ENCODE results near the gene MTRR.

MTRR gene

DNA sequence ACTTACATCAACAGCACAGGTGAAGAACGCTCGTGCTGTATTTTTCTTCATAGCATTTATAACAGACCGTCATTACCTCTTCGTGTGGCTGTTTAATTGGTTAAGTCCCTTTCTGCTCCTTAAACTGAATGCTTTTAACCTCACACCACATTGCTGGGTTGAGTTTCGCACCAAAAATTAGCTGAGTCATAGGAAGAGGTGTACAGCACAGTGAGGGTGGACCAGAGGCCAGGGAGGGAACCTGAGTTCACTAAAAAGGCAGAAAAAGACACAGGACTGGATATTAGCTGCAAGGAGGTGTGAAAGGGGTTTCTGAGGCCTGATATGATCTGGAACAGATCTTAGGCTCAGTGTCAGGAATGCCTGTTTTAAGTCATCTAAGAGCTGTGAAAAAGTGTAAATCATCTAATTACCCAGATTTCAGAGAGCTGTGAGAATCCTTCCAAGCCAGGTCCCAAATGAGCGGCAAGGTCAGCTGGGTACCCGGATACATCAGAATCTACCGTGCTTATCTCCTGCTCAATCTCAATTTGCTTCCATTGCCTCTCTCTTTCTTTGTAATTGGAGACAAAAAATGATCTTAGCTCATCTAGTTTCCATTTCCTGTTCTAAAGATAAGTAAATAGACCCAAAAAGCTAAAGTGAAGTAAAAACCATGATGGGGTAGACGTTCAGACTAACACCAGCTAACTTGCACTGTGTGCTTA is 10.9 kb upstream of the MTRR start:
- peak in 1 of 5 experiments; percentile 91 for DNase-seq

DNA sequence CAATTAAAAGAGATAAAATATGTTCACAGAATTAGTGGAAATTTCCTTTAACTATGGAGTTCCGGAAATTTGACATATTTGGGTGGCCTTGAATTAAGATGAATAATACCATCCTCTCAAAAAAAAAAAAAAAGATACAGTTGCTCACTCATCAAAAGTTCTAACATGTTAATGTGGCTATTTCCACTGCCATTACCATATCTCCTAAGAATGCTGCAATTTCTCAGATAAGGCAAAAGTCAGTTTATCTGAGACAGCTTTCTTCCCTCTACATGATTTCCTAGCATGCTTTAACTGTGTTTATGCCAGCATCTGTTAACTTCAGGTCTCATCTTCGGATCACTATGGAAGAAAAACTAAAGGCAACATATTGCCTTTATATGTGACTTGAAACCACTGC is 2.8 kb upstream of the MTRR start:
- DNase-seq: no peak

DNA sequence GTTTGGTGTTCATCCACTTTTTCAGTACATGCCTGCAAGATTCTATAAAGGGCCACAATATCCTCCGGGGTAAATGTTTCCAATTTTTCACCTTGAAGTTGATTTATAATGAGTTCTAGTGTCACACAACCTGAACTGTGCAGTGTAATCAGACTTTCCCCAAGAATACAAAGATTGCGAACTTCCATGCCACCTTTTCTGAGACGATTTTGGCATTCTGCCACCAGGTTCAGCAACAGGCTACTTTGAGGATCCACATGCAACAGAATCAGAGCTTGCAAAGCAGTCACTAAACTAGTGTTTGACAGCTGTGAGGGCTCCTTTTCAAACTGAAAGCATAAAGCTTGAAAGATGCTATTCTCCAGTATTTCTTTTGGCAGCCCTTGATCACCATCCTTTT is 1.7 kb upstream of the MTRR start:
- DNase-seq: no peak

DNA sequence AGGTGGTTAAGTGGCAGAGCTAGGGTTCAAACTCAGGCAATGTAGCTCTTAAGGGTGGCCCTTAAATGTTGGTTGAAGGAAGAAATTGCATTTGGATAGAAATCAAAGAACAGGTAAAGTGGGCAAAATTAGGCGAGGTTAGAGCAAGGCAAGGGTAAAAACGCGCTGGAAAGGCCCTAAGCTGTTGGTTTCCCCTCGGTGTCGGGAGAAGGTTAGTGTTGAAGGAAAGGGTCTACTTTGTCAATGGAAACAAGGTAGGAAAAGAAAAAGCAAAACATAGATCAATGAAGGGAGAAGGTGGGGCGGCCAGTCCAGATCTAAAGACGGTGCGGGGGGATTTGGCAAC is 548 bp upstream of the MTRR start:
- no peak for DNase-seq

DNA sequence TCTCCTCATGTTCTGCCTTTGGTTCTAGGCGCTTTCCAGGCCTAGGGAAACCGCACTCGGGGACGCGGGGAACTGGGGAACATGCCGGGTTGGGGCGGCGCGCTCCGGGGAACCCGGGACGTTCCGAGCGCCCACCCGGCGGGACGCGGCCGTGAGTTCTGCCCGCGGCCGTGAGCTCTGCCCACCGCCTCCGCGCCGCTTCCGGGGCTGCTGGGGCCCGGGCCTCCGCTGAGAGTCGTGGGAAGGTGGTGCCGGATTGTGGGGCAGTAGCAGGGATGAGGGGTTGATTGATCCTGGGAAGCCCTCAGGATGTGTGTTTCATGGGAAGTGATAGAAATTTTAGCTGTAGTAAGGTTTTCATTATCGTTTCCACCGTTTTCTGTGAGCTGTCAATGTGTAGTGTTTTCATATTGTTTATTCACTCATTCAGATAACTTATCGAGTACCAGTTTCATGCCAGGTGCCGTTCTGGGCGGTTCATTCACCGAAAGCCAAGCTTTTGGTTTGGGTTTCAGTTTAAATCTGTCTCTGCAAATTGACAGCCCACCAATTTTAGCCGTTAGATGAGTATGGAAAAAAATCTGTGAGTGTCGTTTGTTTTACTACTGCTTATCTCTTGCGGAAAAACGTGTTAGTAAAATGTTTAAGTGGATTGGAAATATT is 657 bp downstream of the MTRR start:
- peak; percentile 10 to 50 (median 29) for DNase-seq

DNA sequence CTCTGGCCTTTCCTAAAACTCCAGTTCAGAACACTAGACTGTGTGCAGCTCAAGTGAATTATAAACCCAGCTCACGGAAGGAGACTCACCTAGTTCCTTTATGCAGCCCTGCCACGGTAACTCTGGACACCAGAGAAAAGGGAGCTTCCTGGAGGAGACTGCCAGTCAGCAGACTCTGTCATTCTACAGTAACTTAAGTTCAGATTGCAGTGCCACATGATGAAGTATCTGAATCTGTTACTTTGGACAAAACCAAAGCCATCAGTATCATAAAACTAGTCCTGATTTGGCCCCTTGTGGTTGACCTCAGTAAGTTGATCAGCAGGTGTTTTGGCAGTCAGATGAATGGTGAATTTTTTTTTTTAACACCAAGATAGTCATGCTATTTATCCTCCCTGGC is 2.7 kb downstream of the MTRR start:
- DNase-seq: peak in 1 of 5 experiments; percentile 68

DNA sequence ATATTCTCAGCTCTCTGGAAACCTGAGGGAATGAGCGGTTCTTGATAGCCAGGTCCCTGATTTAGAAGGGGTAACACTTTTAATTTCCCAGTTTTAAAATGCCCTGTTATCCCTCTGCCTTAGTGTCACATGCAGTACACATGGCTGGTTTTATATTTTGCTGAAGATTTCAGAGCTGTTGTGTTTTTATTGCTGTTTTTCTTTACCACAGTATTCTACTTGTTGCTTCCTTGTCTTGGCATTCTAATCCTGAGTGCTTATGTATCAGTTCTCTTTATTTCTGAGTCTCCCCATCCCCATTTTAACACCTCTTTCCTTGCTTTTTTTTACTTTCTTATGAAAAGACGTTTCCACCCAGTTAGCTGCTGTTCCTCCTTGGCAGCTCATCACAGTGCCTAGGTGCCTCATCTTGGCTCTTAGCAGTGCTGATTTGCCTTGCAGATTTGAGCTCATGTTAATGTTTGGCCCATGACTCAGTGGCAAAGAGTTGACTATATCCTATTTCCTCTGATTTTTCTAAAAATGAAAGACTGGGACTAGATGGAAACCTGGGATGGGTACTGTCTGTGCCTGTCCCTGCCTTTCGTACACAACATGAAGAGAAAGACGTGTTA is 3.7 kb downstream of the MTRR start:
- DNase-seq: peak in 1 of 5 experiments; percentile 29

DNA sequence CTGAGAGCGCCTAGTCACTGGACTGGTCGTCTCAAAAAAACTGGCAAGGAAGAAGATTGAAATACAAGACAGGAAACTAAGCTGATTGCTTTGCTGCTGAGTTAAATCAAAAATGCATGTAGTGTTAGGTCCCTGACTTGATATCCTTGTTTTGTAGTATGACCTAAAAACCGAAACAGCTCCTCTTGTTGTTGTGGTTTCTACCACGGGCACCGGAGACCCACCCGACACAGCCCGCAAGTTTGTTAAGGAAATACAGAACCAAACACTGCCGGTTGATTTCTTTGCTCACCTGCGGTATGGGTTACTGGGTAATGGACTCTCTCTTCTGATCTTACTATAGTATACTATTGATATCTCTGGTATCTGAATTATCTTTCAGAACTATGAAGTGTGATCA is 4.3 kb downstream of the MTRR start:
- DNase-seq: peak in 4 of 5 experiments; percentile 23 to 87 (median 32)

DNA sequence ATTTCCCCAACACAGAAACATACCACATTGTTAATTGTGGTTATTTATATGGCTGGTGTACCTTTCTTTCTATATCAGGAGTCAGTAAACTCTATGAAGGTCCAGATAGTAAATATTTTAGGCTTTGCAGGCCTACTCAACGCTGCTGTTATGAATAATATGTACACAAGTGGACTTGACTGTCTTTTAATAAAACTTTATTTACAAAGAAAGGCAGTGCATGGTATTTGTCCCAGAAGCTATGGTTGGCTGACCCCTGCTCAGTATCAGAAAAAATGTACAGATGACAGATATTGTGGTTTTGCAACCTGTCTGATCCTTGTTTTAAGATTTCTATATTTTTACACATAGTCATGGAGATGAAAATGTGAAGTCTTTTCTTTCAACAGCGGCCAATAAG is 5.7 kb downstream of the MTRR start:
- no peak for DNase-seq

DNA sequence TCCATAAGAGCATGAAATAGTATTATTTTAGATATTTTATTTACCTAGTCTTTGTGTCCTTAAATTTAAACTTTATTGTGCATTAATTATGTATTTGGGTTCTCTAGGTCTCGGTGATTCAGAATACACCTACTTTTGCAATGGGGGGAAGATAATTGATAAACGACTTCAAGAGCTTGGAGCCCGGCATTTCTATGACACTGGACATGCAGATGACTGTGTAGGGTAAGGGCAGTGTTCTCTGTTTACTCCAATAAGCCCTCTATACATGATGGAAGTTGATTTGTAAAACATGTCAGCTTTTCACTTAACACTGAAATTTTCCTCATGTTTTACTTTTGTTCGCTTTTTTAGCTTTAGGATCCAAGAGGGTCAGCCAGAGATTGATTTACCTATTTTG is 6.2 kb downstream of the MTRR start:
- no peak for DNase-seq

DNA sequence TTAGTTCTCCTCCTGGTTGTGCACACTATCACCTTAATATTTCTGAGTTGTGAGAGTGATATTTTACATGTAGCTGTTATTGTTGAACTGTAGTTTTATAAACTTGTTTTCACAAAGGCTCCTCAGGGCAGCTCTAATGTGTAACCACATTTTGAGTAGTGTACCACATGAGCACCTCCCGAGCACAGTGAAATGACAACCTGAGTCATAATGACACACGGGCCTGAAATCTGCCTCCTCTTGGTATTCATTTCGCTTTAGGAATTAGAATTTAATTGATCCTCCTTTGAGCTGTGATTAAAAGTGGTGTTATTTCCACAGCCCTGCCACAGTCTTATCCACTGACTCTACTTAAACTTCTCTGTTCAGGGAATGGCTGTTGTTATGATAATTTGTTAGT is 7.9 kb downstream of the MTRR start:
- DNase-seq: peak in 1 of 5 experiments; percentile 70

DNA sequence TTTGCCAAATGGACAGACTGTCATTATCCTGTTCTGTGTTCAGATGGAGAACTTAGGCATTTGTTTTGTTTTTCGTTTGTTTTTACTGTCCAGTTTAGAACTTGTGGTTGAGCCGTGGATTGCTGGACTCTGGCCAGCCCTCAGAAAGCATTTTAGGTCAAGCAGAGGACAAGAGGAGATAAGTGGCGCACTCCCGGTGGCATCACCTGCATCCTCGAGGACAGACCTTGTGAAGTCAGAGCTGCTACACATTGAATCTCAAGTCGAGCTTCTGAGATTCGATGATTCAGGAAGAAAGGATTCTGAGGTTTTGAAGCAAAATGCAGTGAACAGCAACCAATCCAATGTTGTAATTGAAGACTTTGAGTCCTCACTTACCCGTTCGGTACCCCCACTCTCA is 8.9 kb downstream of the MTRR start:
- DNase-seq: no peak

DNA sequence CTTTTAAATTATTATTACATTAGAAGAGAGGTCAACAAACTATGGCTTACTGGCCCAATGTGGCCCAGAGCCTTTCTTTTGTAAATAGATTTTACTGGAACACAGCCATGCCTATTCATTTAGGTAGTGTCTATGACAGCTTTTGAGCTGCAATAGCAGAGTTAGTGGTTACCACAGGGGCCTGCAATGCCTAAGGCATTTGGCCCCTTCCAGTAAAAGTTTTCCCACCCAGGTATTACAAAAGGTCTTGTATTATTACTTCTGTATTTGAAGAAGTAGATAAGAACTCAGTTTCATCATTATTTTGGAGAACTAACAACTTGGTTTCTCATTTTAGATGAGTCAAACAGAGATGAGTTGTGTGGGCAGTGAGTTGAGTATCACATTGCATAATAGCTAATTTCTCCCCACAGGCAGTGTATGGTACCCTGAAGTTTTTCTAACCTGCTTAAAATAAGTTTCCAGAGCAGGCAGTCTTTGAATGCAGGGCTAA is 9.5 kb downstream of the MTRR start:
- peak in 1 of 5 experiments; percentile 67 for DNase-seq

DNA sequence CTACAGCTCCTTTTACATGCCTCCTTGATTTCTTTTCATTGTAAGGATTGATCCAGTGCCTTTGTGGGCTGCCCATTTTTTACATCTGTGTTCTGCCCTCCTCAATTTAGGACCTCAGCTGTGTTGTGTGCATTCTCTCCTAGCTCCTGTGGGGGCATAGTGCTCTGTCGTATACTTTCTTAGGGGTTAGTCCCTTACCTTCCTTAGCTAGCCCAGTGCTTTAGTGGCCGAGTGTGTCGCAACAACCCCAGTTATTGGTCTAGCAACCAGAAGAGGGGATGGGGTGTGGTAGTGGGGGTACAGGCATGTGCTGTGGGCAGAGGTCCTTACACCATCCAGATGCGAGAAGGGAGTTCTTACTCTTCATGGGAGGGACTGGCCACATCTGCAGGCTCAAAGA is 12.1 kb downstream of the MTRR start:
- no peak for DNase-seq

DNA sequence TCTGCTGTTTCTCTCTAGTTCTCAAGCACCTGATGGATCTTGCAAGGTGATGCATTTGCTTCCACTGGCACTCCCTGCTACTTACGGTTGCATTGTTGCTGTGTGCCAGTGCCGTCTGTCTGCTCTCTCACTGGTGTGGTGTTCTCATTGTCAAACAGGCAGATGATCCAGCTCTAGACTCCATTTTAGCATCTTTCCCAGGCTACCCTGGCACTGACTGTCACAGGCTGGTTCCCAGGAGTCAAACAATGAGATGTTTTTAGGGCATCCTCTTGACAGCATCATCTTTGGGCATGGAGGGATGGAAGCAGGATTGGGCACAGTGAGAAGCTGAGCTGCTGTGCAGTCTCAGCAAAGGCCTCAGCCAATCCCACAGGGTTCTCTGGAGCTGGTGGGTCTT is 12.9 kb downstream of the MTRR start:
- DNase-seq: no peak

DNA sequence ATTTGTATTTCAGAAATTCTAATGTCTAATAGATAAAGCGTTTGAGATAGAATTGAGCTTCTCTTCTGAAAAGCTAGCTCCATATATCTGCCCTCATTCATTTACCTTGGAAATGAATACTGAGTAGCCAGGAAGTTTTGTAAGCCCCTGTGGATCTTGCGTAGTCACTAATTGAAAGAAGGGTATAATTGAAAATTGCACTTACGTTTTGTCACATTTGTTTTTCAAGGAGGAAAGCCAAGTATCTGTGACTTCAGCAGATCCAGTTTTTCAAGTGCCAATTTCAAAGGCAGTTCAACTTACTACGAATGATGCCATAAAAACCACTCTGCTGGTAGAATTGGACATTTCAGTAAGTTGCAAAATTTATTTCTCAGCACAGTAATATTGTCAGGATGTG is 14.0 kb downstream of the MTRR start:
- DNase-seq: no peak

DNA sequence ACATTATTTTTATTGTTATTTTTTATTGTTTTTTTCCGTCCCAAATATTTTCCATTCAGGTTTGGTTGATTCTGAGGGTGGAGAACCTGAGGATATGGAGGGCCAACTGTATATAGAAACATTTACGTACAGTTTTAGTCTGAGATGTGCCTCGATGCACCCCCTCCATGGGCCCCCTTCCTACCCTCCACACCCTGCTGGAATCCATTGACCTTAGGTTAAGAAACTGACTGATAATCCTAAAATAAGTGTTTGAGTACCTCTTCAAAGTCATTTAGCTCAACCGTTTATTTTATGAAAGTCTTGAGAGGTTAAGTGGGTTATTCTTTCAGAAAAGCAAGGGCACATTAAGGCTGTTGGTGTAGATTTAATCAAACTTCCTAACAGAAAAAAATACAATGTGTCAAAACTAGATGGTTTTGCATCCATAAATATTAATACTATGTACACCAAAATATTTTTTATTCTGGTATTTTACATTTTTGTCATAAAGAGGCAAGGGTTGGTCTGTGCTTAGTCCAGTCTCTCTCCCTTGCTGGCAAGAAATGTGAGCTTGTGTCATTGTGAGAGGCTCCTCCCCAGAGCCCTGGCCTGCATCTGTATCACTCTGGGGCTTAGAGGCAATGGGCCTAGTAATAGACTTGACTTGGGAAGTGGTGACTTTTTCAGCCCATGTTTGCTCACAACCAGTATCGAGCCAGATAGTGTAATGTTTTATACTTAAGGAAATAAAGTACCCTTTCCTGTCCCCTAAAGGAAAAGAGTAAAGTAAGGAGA is 15.7 kb downstream of the MTRR start:
- DNase-seq: no peak

DNA sequence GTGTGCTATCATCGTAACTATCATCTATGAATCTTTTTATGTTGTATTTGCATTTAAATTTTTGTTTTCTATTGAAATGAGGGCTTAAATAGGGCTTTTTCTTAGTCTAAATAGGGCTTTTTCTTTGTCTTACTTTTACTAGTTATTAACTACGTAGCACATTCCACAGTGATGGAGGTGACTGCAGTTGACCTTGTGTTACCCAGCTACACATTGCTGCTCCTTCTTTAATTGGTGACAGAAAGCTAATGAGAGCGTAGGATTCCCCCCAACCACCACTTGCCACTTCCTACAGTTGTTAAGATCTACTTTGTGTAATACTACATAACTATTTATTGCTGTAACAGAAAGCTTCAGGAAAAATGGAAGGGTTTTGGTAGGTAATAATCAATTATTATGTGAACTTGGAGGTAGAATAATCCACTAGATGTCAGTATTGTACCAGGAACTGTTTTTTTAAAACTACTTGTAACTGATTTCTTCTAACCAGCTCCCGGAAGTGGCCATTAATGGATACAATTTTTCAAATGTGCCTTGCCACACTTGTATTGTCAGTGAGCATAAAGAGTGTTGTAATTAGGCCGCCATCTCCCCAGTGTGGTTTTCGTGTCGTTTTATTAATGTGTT is 18.0 kb downstream of the MTRR start:
- peak in 1 of 5 experiments; percentile 56 for DNase-seq

DNA sequence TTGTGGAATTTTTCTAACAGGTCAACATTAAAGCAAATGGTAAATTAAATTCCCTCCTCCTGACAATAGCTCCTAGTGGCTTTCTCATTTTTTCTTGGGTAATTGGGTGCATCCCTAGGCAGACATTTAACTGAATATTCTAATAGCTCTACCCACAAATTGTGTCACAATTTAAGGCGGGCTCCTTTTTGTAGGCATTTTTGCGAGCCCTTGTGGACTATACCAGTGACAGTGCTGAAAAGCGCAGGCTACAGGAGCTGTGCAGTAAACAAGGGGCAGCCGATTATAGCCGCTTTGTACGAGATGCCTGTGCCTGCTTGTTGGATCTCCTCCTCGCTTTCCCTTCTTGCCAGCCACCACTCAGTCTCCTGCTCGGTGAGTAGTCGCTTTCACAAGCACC is 20.0 kb downstream of the MTRR start:
- no peak for DNase-seq

DNA sequence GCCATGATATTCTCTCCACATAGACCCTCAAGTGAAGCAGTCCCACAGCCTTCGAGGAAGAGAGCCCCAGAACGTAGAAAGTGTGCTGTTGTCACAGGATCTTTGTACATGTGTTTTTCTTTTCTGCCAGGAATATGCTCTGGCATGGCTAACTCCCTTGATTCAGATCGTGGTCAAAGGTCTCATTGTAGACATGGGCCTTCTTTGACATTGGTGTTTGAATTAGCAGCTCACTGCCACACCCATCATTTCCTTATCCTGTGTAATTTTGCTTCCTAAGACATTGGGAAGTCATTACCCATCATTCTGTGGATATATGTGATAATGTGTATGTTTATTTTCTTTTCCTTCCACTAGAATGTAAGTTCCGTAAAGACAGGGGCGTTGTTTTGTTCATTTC is 25.5 kb downstream of the MTRR start:
- no peak for DNase-seq

DNA sequence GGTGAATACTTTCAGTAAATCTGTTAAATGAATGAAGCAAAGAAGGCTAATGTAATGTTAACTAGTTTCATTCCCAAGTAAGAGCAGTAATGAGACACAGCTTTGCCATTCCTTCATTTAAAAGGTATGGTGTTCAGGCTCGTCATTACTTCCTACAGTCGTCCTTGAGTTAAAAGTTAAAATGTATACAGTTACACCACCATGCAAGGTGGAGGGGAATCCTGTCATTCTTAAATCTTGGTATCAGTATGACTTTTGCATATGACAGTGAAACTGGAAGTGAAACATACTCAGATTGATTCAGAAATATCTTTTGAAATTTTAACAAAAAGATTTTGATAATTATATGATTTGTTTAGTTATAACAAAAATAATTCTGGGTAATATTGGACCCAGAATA is 25.9 kb downstream of the MTRR start:
- peak in 1 of 5 experiments; percentile 55 for DNase-seq

DNA sequence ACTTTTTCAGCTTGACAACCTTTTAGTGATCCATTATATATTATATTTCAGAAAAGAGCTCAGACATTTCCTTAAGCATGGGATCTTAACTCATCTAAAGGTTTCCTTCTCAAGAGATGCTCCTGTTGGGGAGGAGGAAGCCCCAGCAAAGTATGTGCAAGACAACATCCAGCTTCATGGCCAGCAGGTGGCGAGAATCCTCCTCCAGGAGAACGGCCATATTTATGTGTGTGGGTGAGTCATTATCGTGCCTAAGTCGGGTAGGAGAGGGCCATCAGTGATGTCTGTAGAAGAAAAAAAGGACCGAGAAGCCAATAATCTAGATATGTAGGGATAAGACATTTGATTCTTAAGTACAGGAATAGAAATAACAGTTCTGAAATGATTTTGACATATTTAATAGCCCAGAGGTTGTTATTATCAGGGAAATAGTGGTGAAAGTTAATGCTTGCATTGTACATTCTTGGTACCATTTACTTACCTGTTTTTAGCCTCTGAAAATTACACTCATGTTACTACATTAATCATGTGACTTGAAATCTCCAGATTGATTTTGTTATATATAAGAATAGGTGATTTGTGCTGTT is 28.2 kb downstream of the MTRR start:
- peak in 1 of 5 experiments; percentile 60 for DNase-seq
